Neural cell (in vitro differentiated cells): ENCODE results near the gene APRT. TPM values are rescaled to one million over a fixed set of nuclear protein-coding genes. Genes with fewer than 3 reads are reported as not detected.

Source experiments
- H2AFZ ChIP-seq: fragments of 200-600, 300-800 bp; sonication (generic), shearing (Covaris generic); 2 replicates; pipeline ENCODE4 v1.6.0; 2014; ENCODE audit warnings: low read depth, mild to moderate bottlenecking, antibody characterized with exemption, low read length, moderate library complexity
- H3F3A ChIP-seq: fragments of 200-600 bp; shearing (Covaris generic); 2 replicates; pipeline ENCODE4 v1.6.1; 2016; ENCODE audit warnings: mild to moderate bottlenecking, moderate library complexity, mixed read lengths, antibody characterized with exemption, low read length; ENCODE audit not compliant: insufficient read depth, poor library complexity, severe bottlenecking
- H3K27ac ChIP-seq: fragments of 200-600, 300-800 bp; sonication (generic), shearing (Covaris generic); 2 replicates; pipeline ENCODE4 v1.5.1; 2014; ENCODE audit warnings: mild to moderate bottlenecking, low read length, moderate library complexity
- H3K27me3 ChIP-seq: fragments of 300-800, 200-600 bp; sonication (generic), shearing (Covaris generic); 2 replicates; pipeline ENCODE4 v1.6.0; 2014; ENCODE audit warnings: mild to moderate bottlenecking, low read depth, low read length, moderate library complexity; ENCODE audit not compliant: insufficient read depth
- H3K36me3 ChIP-seq: fragments of 300-800, 200-600 bp; sonication (generic), shearing (Covaris generic); 2 replicates; pipeline ENCODE4 v1.5.1; 2014; ENCODE audit warnings: mild to moderate bottlenecking, antibody characterized with exemption, low read length, moderate library complexity; ENCODE audit not compliant: insufficient read depth
- H3K4me2 ChIP-seq: fragments of 300-800, 200-600 bp; sonication (generic), shearing (Covaris generic); 2 replicates; pipeline ENCODE4 v1.6.0; 2014; ENCODE audit warnings: mild to moderate bottlenecking, low read length
- H3K4me3 ChIP-seq: fragments of 300-800, 200-600 bp; sonication (generic), shearing (Covaris generic); 2 replicates; pipeline ENCODE4 v1.5.1; 2014; ENCODE audit warnings: mild to moderate bottlenecking, low read length, moderate library complexity
- H3K79me2 ChIP-seq: fragments of 200-600 bp; shearing (Covaris generic); replicated peaks from 2 replicates; pipeline ENCODE4 v1.6.0; 2014; ENCODE audit warnings: mild to moderate bottlenecking, low read length, moderate library complexity; ENCODE audit not compliant: insufficient read depth
- H3K9ac ChIP-seq: fragments of 300-800, 200-600 bp; sonication (generic), shearing (Covaris generic); 2 replicates; pipeline ENCODE4 v1.6.1; 2016; ENCODE audit warnings: mild to moderate bottlenecking, low read length, mixed read lengths
- H3K9me2 ChIP-seq: fragments of 200-600 bp; shearing (Covaris generic); 2 replicates; pipeline ENCODE4 v1.6.1; 2016; ENCODE audit warnings: mild to moderate bottlenecking, low read length, mixed read lengths; ENCODE audit not compliant: insufficient read depth
- H3K9me3 ChIP-seq: fragments of 200-600, 300-800 bp; sonication (generic), shearing (Covaris generic); 2 replicates; pipeline ENCODE4 v1.6.1; 2016; ENCODE audit warnings: mild to moderate bottlenecking, mixed run types, low read length, moderate library complexity, mixed read lengths
- H4K20me1 ChIP-seq: fragments of 200-600 bp; shearing (Covaris generic); 2 replicates; pipeline ENCODE4 v1.6.1; 2016; ENCODE audit warnings: mild to moderate bottlenecking, mixed run types; ENCODE audit not compliant: insufficient read depth
- CTCF ChIP-seq: fragments of 450-650 bp; IDR thresholded peaks from 2 replicates; pipeline ENCODE4 v1.5.1; 2014; ENCODE audit warnings: antibody characterized with exemption, mild to moderate bottlenecking, moderate library complexity; ENCODE audit not compliant: poor library complexity, severe bottlenecking
- EP300 ChIP-seq: fragments of 450-650 bp; conservative IDR thresholded peaks from 2 replicates; pipeline ENCODE4 v1.6.1; 2014; ENCODE audit warnings: antibody characterized with exemption, mild to moderate bottlenecking, moderate library complexity; ENCODE audit not compliant: poor library complexity, severe bottlenecking
- EZH2 ChIP-seq: fragments of 200-600, 300-800 bp; shearing (Covaris generic), sonication (generic); IDR thresholded peaks from 2 replicates; pipeline ENCODE4 v1.6.1; 2014; ENCODE audit warnings: antibody characterized with exemption, low read length, borderline replicate concordance, mild to moderate bottlenecking; ENCODE audit not compliant: insufficient read depth, poor library complexity, severe bottlenecking
- MXI1 ChIP-seq: fragments of 450-650 bp; conservative IDR thresholded peaks from 2 replicates; pipeline ENCODE4 v1.6.1; 2014; ENCODE audit warnings: antibody characterized with exemption, mild to moderate bottlenecking; ENCODE audit not compliant: poor library complexity, severe bottlenecking
- POLR2AphosphoS5 ChIP-seq: IDR thresholded peaks from 2 replicates; pipeline ENCODE4 v1.6.1; 2012
- RAD21 ChIP-seq: fragments of 450-650 bp; conservative IDR thresholded peaks from 2 replicates; pipeline ENCODE4 v1.6.1; 2014; ENCODE audit warnings: antibody characterized with exemption, mild to moderate bottlenecking, moderate library complexity
- REST ChIP-seq: IDR thresholded peaks from 2 replicates; pipeline ENCODE4 v1.6.1; 2012; ENCODE audit warnings: borderline replicate concordance
- SMC3 ChIP-seq: fragments of 450-650 bp; conservative IDR thresholded peaks from 2 replicates; pipeline ENCODE4 v1.6.1; 2014; ENCODE audit warnings: antibody characterized with exemption, mild to moderate bottlenecking, moderate library complexity; ENCODE audit not compliant: poor library complexity
- TAF1 ChIP-seq: IDR thresholded peaks from 2 replicates; pipeline ENCODE4 v1.6.1; 2012; ENCODE audit warnings: low read depth
- polyA plus RNA-seq: library from polyadenylated mRNA; depleted of rRNA; stranded (reverse); fragments of >200 nt; gene quantifications from 2 replicates; pipeline ENCODE4 v1.2.3, GENCODE V29; 2014

Gene APRT
- polyA plus RNA-seq, 1 donor from 2014 or later: 52.0 TPM

- no peaks in the 10 kb centered on the region for H3K36me3 ChIP-seq
- no peaks in the 10 kb centered on the region for H3K79me2 ChIP-seq
- H4K20me1 ChIP-seq: no peaks in the 10 kb centered on the region
- H3F3A ChIP-seq: no peaks in the 10 kb centered on the region
- H3K9me3 ChIP-seq: no peaks in the 10 kb centered on the region
- H3K27me3 ChIP-seq: no peaks in the 10 kb centered on the region
- H3K4me2 ChIP-seq: no peak overlapping the region
- H3K9ac ChIP-seq: no peak overlapping the region
- H3K9me2 ChIP-seq: no peaks in the 10 kb centered on the region
- no peak for TF ChIP-seq REST
- TF ChIP-seq CTCF: no peak
- H3K27ac ChIP-seq: no peak overlapping the region
- H2AFZ ChIP-seq: no peak overlapping the region
- no peak overlapping the region for H3K4me3 ChIP-seq
Measured at GRCh38 chr16:88830783-88831182, 19.1 kb upstream of the APRT start.

GRCh38 chr16:88830258-88830657 is 18.5 kb upstream of the APRT start:
- H3K9ac ChIP-seq: no peak overlapping the region
- H3K79me2 ChIP-seq: no peaks in the 10 kb centered on the region
- H3F3A ChIP-seq: no peaks in the 10 kb centered on the region
- no peaks in the 10 kb centered on the region for H3K36me3 ChIP-seq
- no peaks in the 10 kb centered on the region for H3K9me3 ChIP-seq
- no peaks in the 10 kb centered on the region for H4K20me1 ChIP-seq
- H3K27ac ChIP-seq: no peak overlapping the region
- no peak overlapping the region for H3K4me3 ChIP-seq
- no peak for TF ChIP-seq RAD21
- no peaks in the 10 kb centered on the region for H3K9me2 ChIP-seq
- H3K4me2 ChIP-seq: no peak overlapping the region
- H3K27me3 ChIP-seq: no peaks in the 10 kb centered on the region
- H2AFZ ChIP-seq: no peak overlapping the region

- H4K20me1 ChIP-seq: no peaks in the 10 kb centered on the region
- no peak overlapping the region for H3K9ac ChIP-seq
- no peaks in the 10 kb centered on the region for H3K9me2 ChIP-seq
- no peak for TF ChIP-seq SMC3
- no peak for TF ChIP-seq RAD21
- TF ChIP-seq CTCF: no peak
- TF ChIP-seq TAF1: no peak
- no peak for TF ChIP-seq EZH2
- TF ChIP-seq EP300: no peak
- no peak for TF ChIP-seq POLR2AphosphoS5
- TF ChIP-seq REST: no peak
- no peak for TF ChIP-seq MXI1
- no peak overlapping the region for H2AFZ ChIP-seq
- no peak overlapping the region for H3K27ac ChIP-seq
- no peak overlapping the region for H3K4me3 ChIP-seq
- no peaks in the 10 kb centered on the region for H3K9me3 ChIP-seq
- no peaks in the 10 kb centered on the region for H3K27me3 ChIP-seq
- no peaks in the 10 kb centered on the region for H3F3A ChIP-seq
- no peak overlapping the region for H3K4me2 ChIP-seq
- no peaks in the 10 kb centered on the region for H3K36me3 ChIP-seq
- no peaks in the 10 kb centered on the region for H3K79me2 ChIP-seq
Measured at GRCh38 chr16:88828711-88829110, 17.0 kb upstream of the APRT start.
